NB4 (cell line): ENCODE measurements around the gene G3BP1.

Experiments
- POLR2A ChIP-seq: IDR thresholded peaks from 2 replicates; pipeline ENCODE4 v1.6.1; 2011; ENCODE audit warnings: mild to moderate bottlenecking; ENCODE audit not compliant: insufficient read length; ENCODE audit errors: extremely low read depth
- TF ChIP-seq, protein P1 (sequence below): IDR thresholded peaks from one replicate; pipeline ENCODE4 v1.5.1; 2012; ENCODE audit warnings: low read depth, low read length

DNA sequence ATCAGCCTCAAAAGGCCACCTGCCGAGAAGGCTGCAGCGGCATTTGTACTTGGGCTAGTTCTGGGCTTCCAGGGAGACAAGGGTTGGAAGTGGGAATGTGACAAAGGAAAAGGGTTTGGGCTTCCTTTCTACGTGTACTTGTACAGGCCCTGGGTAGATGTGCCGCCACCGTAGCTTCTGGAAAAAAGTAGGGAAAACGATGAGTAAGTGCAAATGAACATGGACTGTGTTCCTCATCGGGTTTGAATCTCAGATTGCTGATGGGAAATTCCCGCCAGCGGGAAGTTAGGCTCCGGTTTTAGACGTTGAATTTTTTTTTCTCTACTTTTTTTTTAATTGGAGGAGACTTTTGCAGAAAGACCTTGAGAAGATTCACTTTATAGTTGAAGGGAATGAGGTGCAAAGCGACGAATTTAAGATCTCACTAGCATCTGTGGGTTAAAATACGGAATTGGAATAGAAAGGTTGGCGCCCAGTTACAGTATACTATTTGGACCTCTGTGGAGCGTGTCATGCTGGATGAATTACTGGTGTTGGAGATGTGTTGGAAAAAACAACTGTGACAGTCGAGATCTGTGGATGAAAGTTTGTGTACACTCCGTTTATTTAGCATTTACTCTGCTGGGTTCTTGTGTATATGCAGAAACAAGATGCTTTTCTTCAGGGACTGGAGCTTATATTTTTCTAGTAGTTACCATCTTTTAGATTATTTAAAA is 1.2 kb downstream of the G3BP1 start:
- TF ChIP-seq POLR2A = no peak
- TF ChIP-seq, protein P1, sequence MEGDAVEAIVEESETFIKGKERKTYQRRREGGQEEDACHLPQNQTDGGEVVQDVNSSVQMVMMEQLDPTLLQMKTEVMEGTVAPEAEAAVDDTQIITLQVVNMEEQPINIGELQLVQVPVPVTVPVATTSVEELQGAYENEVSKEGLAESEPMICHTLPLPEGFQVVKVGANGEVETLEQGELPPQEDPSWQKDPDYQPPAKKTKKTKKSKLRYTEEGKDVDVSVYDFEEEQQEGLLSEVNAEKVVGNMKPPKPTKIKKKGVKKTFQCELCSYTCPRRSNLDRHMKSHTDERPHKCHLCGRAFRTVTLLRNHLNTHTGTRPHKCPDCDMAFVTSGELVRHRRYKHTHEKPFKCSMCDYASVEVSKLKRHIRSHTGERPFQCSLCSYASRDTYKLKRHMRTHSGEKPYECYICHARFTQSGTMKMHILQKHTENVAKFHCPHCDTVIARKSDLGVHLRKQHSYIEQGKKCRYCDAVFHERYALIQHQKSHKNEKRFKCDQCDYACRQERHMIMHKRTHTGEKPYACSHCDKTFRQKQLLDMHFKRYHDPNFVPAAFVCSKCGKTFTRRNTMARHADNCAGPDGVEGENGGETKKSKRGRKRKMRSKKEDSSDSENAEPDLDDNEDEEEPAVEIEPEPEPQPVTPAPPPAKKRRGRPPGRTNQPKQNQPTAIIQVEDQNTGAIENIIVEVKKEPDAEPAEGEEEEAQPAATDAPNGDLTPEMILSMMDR = no peak
